Measurements from ENCODE around the gene KLK8.

Gene KLK8

DNA sequence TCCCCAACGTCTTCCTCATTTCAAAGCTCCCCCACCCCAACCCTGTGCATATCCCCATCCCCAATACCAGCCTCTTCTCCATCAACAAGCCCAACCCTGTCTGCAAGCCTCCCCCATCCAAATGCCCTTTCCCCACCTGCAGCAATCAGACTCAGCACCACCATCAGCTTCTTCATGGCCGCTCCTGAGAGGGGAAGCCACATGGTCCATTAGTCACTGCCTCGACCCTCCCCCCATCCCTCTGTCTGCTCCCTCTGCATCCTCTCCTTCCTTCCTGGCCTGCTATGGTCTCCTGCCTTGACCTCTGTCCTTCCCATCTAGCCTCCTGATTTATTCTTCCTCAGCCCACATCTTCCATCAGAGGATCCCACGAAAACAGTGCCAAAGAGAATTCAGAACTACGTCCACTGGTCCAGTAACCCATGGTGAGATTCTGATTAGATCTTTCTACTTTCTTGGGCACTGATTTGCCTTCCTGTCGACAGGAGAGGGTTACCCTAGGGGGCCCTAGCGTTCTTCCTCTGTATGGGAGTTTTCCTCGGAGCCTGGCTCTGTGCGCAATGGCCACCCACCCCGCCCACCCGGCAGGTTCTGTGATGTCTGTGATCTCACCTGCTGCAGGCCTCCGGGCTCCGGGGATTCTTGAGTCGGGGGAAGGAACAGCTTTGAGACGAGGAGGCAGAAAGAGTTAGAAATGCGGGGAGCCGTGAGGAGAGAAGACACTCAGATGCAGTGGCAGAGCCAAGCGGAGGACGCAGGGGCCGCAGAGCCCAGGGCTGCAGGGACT lies 33.3 kb downstream of the KLK8 start:
- in situ Hi-C loops (cut with HindIII; ENCODE audit: low pct_ligation_motif_present, low sequenced_read_pairs): no loop called here
- H3K4me3 ChIP-seq (ENCODE audit: low read depth, low read length): no peak overlapping the region
- no peak overlapping the region for H3K27ac ChIP-seq
- no peak for TF ChIP-seq CTCF (IDR thresholded peaks at IDR 0.05; ENCODE audit: low read depth, low read length, missing control alignments)
- DNase-seq: no peak
- no peaks in the 10 kb centered on the region for H3K36me3 ChIP-seq (replicated peaks)
- H3K27me3 ChIP-seq (replicated peaks): no peaks in the 10 kb centered on the region

DNA sequence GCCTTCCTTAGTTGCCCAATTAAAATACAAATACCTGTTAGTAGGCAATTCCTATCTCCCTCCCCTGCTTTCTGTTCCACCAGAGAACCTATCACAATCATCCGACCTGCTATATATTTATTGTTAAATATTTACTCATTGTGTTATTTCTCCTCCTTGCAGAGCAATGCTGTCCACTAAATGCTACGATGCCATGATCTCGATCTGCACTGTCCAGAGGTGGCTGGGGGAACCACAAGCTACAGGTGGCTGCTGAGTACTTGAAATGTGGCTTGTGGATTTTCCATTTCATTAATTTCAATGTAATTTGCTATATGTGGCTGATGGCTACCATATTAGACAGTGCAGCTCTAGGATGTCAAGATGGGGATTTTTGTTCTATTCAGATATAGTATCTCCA lies 37.1 kb downstream of the KLK8 start:
- H3K36me3 ChIP-seq (replicated peaks): no peaks in the 10 kb centered on the region
- in situ Hi-C loops (cut with HindIII; ENCODE audit: low pct_ligation_motif_present, low sequenced_read_pairs): no loop called here
- TF ChIP-seq CTCF (IDR thresholded peaks at IDR 0.05; ENCODE audit: low read depth, low read length, missing control alignments): no peak
- H3K4me3 ChIP-seq (ENCODE audit: low read depth, low read length): no peak overlapping the region
- no peaks in the 10 kb centered on the region for H3K27me3 ChIP-seq (replicated peaks)
- no peak overlapping the region for H3K27ac ChIP-seq
- no peak for DNase-seq

GRCh38 chr19:50963381-50963780 lies 38.0 kb downstream of the KLK8 start:
- TF ChIP-seq CTCF (IDR thresholded peaks at IDR 0.05; ENCODE audit: low read depth, low read length, missing control alignments): no peak
- H3K4me3 ChIP-seq (ENCODE audit: low read depth, low read length): no peak overlapping the region
- no peak for DNase-seq
- no peak overlapping the region for H3K27ac ChIP-seq
- H3K36me3 ChIP-seq (replicated peaks): no peaks in the 10 kb centered on the region
- in situ Hi-C loops (cut with HindIII; ENCODE audit: low pct_ligation_motif_present, low sequenced_read_pairs): no loop called here
- H3K27me3 ChIP-seq (replicated peaks): no peaks in the 10 kb centered on the region

DNA sequence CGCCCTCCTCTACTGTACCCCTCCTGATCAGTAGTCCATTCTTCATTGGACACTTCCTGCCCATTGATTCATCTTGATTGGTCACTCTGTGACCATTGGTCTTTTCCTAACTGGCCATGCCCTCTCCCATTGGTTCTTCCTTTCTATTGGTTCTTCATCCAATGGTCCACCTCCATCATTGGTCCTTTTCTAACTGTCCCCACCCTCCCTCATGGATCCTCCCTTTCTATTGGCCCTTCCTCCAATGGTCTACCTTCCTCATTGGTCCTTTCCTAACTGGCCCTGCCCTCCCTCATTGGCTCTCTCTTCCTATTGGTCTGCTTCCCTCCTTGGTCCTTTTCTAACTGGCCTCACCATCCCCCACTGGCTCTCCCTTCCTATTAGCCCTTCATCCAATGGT lies 39.2 kb downstream of the KLK8 start:
- TF ChIP-seq CTCF (IDR thresholded peaks at IDR 0.05; ENCODE audit: low read depth, low read length, missing control alignments): no peak
- Histone ChIP-seq H3K27me3 (replicated peaks) (no peaks in the 10 kb centered on the region), H3K27ac (no peak overlapping the region), H3K36me3 (replicated peaks) (no peaks in the 10 kb centered on the region), H3K4me3 (ENCODE audit: low read depth, low read length) (no peak overlapping the region)
- no peak for DNase-seq
- in situ Hi-C loops (cut with HindIII; ENCODE audit: low pct_ligation_motif_present, low sequenced_read_pairs): no loop called here

DNA sequence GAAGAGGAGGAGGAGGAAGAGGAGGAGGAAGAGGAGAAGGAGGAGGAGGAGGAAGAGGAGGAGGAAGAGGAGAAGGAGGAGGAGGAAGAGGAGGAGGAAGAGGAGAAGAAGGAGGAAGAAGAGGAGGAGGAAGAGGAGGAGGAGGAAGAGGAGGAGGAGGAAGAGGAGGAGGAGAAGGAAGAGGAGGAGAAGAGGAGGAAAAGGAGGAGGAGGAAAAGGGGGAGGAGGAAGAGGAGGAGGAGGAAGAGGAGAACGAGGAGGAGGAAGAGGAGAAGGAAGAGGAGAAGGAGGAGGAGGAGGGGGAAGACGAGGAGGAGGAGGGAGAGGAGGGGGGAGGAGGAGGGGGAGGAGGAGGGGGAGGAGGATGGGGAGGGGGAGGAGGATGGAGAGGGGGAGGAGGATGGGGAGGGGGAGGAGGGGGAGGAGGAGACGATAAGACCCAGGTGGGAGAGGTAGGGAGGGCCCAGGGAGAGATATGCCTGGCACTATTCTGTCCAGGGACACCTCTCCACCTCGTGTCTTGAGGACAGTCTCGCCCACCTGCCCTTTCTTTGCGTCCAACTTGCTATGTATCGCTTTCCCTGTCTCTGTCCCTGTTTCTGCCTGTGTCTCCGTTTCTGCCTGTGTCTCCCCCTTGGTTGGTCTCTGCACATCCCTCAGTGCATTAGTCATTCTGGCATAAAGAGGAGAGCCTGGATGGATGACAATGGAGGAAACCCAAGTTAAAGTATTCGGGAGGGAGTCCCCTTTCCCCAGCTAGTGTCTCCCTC lies 41.5 kb downstream of the KLK8 start:
- no peak for DNase-seq
- no peak for TF ChIP-seq CTCF (IDR thresholded peaks at IDR 0.05; ENCODE audit: low read depth, low read length, missing control alignments)
- Histone ChIP-seq H3K27ac (no peak overlapping the region), H3K27me3 (replicated peaks) (no peaks in the 10 kb centered on the region), H3K4me3 (ENCODE audit: low read depth, low read length) (no peak overlapping the region), H3K36me3 (replicated peaks) (no peaks in the 10 kb centered on the region)
- in situ Hi-C loops (cut with HindIII; ENCODE audit: low pct_ligation_motif_present, low sequenced_read_pairs): no loop called here
